Stimulated activated CD8-positive, alpha-beta memory T cell treated with anti-CD3 and anti-CD28 coated beads, Interleukin-4, amount 100 ng/mL, for 24 hours (primary cell): ENCODE measurements around the gene CXCL11.
"Not testable (repeated sequence)": the region's sequence is repeated elsewhere in the genome, so short reads cannot be mapped to it uniquely, and the experiment has no call there.

Experiments
- DNase-seq: peaks from one replicate; pipeline ENCODE4 v3.0.0-alpha.2; 2020; ENCODE audit warnings: low read depth

Gene CXCL11

GRCh38 chr4:76042241-76042998 is 6.5 kb upstream of the CXCL11 start:
- DNase-seq: not testable (repeated sequence)

- DNase-seq: no peak
Measured at GRCh38 chr4:76036855-76037254, 985 bp upstream of the CXCL11 start.

- no peak for DNase-seq
Measured at GRCh38 chr4:76035141-76035540, 729 bp downstream of the CXCL11 start.

- DNase-seq: no peak
Measured at GRCh38 chr4:76029300-76029699, 6.6 kb downstream of the CXCL11 start.

- no peak for DNase-seq
Measured at GRCh38 chr4:76028350-76028765, 7.5 kb downstream of the CXCL11 start.

- no peak for DNase-seq
Measured at GRCh38 chr4:76024065-76024464, 11.8 kb downstream of the CXCL11 start.

- no peak for DNase-seq
Measured at GRCh38 chr4:76023389-76023788, 12.5 kb downstream of the CXCL11 start, which contains the start of gene CXCL10. CXCL10 (minus strand) TSS chr4:76023497; CDS start chr4:76023431, 66 bp downstream.

- DNase-seq: no peak
Measured at GRCh38 chr4:76022677-76023076, 13.2 kb downstream of the CXCL11 start.

- DNase-seq: no peak
Measured at GRCh38 chr4:76022031-76022430, 13.8 kb downstream of the CXCL11 start.

GRCh38 chr4:76017056-76017686 is 18.7 kb downstream of the CXCL11 start:
- no peak for DNase-seq

- no peak for DNase-seq
Measured at GRCh38 chr4:76016393-76016792, 19.5 kb downstream of the CXCL11 start.

GRCh38 chr4:76013540-76013939 is 22.3 kb downstream of the CXCL11 start:
- no peak for DNase-seq

GRCh38 chr4:76012388-76012801 is 23.5 kb downstream of the CXCL11 start:
- no peak for DNase-seq

- no peak for DNase-seq
Measured at GRCh38 chr4:76011700-76012387, 24.0 kb downstream of the CXCL11 start.

- no peak for DNase-seq
Measured at GRCh38 chr4:76011018-76011670, 24.7 kb downstream of the CXCL11 start.

- no peak for DNase-seq
Measured at GRCh38 chr4:76010576-76010975, 25.3 kb downstream of the CXCL11 start.

- DNase-seq: no peak
Measured at GRCh38 chr4:76009311-76009710, 26.6 kb downstream of the CXCL11 start.

- no peak for DNase-seq
Measured at GRCh38 chr4:76007089-76007862, 28.6 kb downstream of the CXCL11 start, which contains the start of gene CXCL9. CXCL9 (minus strand) TSS chr4:76007509; CDS start chr4:76007449, 60 bp downstream.

GRCh38 chr4:76003620-76004019 is 32.2 kb downstream of the CXCL11 start:
- no peak for DNase-seq

- DNase-seq: no peak
Measured at GRCh38 chr4:76003035-76003434, 32.8 kb downstream of the CXCL11 start.

- no peak for DNase-seq
Measured at GRCh38 chr4:76002176-76002575, 33.7 kb downstream of the CXCL11 start.

- DNase-seq: no peak
Measured at GRCh38 chr4:76001700-76002099, 34.2 kb downstream of the CXCL11 start.
